IMR-90 (cell line): ENCODE results near the gene LIN7C. TPM values are rescaled to one million over a fixed set of nuclear protein-coding genes. Genes with fewer than 3 reads are reported as not detected.

Source experiments
- ATAC-seq: fragments of 200-7000 bp; cut with Tn5 transposase; 2 replicates; pipeline ENCODE4 v1.9.1; 2020; ENCODE audit warnings: low read depth, mild to moderate bottlenecking, moderate library complexity
- BruUV-seq: library from RNA; stranded (reverse); fragments of 400-500 nt; replicated peaks from 2 replicates; lab custom pipeline; 2021; lab: Mats Ljungman, UMichigan
- CTCF ChIA-PET: fragments of 300-600 bp; formaldehyde crosslinking; extraction: SDS; loops from one replicate; lab custom pipeline; 2021; ENCODE audit warnings: antibody characterized with exemption; lab: Yijun Ruan, JAX
- POLR2A ChIA-PET: fragments of 300-600 bp; sonication (Branson Sonifier 250); formaldehyde crosslinking; loops from one replicate; lab custom pipeline; 2022; ENCODE audit warnings: antibody characterized with exemption; ENCODE audit not compliant: unreplicated experiment; lab: Charles Lee
- DNase-seq: peaks from one replicate; pipeline ENCODE4 v3.0.0; 2013
- H2AFZ ChIP-seq: replicated peaks from 2 replicates; pipeline ENCODE3; 2013; ENCODE audit warnings: low read length, mild to moderate bottlenecking; ENCODE audit not compliant: poor library complexity
- H2AK5ac ChIP-seq: 2 replicates; pipeline ENCODE4 v1.6.1; 2013; ENCODE audit warnings: low read depth, low read length, inconsistent platforms
- H2AK9ac ChIP-seq: replicated peaks from 2 replicates; pipeline ENCODE3; 2013; ENCODE audit warnings: mild to moderate bottlenecking, low read depth, low read length, moderate library complexity; ENCODE audit not compliant: poor library complexity
- H2BK120ac ChIP-seq: 2 replicates; pipeline ENCODE4 v1.6.1; 2013; ENCODE audit warnings: low read depth, low read length, inconsistent platforms
- H2BK15ac ChIP-seq: 3 replicates; pipeline ENCODE4 v1.6.1; 2013; ENCODE audit warnings: low read depth, low read length, inconsistent platforms
- H2BK20ac ChIP-seq: 2 replicates; pipeline ENCODE4 v1.6.1; 2013; ENCODE audit warnings: low read depth, mild to moderate bottlenecking, inconsistent platforms, low read length, moderate library complexity
- H2BK5ac ChIP-seq: 2 replicates; pipeline ENCODE4 v1.6.1; 2013; ENCODE audit warnings: mild to moderate bottlenecking, low read depth, low read length, inconsistent platforms; ENCODE audit not compliant: poor library complexity, severe bottlenecking
- H3K14ac ChIP-seq: replicated peaks from 2 replicates; pipeline ENCODE4 v1.6.1; 2013; ENCODE audit warnings: low read depth, low read length, inconsistent platforms
- H3K18ac ChIP-seq: 2 replicates; pipeline ENCODE4 v1.6.1; 2013; ENCODE audit warnings: low read depth, low read length, control low read depth
- H3K23ac ChIP-seq: 2 replicates; pipeline ENCODE4 v1.6.1; 2013; ENCODE audit warnings: low read depth, low read length, inconsistent platforms
- H3K27ac ChIP-seq: 2 replicates; pipeline ENCODE4 v1.5.1; 2013; ENCODE audit warnings: mild to moderate bottlenecking, control low read depth, low read length; ENCODE audit not compliant: insufficient read depth
- H3K27me3 ChIP-seq: 2 replicates; pipeline ENCODE4 v1.6.1; 2013; ENCODE audit warnings: low read length; ENCODE audit not compliant: control insufficient read depth, insufficient read depth
- H3K36me3 ChIP-seq: 2 replicates; pipeline ENCODE4 v1.6.1; 2013; ENCODE audit warnings: low read length, mixed read lengths; ENCODE audit not compliant: control insufficient read depth, insufficient read depth
- H3K4ac ChIP-seq: 2 replicates; pipeline ENCODE4 v1.6.1; 2013; ENCODE audit warnings: low read depth, low read length, inconsistent platforms
- H3K4me1 ChIP-seq: 2 replicates; pipeline ENCODE4 v1.6.1; 2013; ENCODE audit warnings: low read length, mixed read lengths; ENCODE audit not compliant: control insufficient read depth, insufficient read depth
- H3K4me2 ChIP-seq: 2 replicates; pipeline ENCODE4 v1.6.1; 2013; ENCODE audit warnings: low read depth, mild to moderate bottlenecking, control low read depth, low read length, moderate library complexity
- H3K4me3 ChIP-seq: 2 replicates; pipeline ENCODE4 v1.5.1; 2013; ENCODE audit warnings: low read depth, mild to moderate bottlenecking, control low read depth, low read length, moderate library complexity; ENCODE audit not compliant: insufficient read depth
- H3K56ac ChIP-seq: 2 replicates; pipeline ENCODE4 v1.6.1; 2013; ENCODE audit warnings: low read length, inconsistent platforms; ENCODE audit not compliant: insufficient read depth; ENCODE audit errors: extremely low read depth
- H3K79me1 ChIP-seq, 2 experiments: 2 replicates each; pipeline ENCODE4 v1.6.1; 2013; ENCODE audit warnings: low read length in 2 of 2, inconsistent platforms in 1 of 2, low read depth in 1 of 2
- H3K9ac ChIP-seq: 2 replicates; pipeline ENCODE4 v1.6.1; 2013; ENCODE audit warnings: low read depth, low read length, control low read depth
- H3K9me1 ChIP-seq: 2 replicates; pipeline ENCODE4 v1.6.1; 2013; ENCODE audit warnings: low read length, inconsistent platforms; ENCODE audit not compliant: insufficient read depth
- H3K9me3 ChIP-seq: 2 replicates; pipeline ENCODE4 v1.6.1; 2013; ENCODE audit warnings: low read length; ENCODE audit not compliant: control insufficient read depth, insufficient read depth
- H4K20me1 ChIP-seq: 2 replicates; pipeline ENCODE4 v1.6.1; 2013; ENCODE audit warnings: low read length, inconsistent platforms; ENCODE audit not compliant: insufficient read depth
- H4K5ac ChIP-seq: 2 replicates; pipeline ENCODE4 v1.6.1; 2013; ENCODE audit warnings: mild to moderate bottlenecking, low read depth, low read length, control low read depth
- H4K8ac ChIP-seq, 2 experiments: 2 replicates each; pipeline ENCODE4 v1.6.1; 2013; ENCODE audit warnings: low read depth in 2 of 2, low read length in 2 of 2, control low read depth in 1 of 2, inconsistent platforms in 1 of 2
- H4K91ac ChIP-seq: 2 replicates; pipeline ENCODE4 v1.6.1; 2013; ENCODE audit warnings: low read depth, low read length, inconsistent platforms; ENCODE audit not compliant: insufficient read depth
- MXI1 ChIP-seq: IDR thresholded peaks from 2 replicates; pipeline ENCODE4 v1.6.1; 2012; ENCODE audit warnings: low read depth, mild to moderate bottlenecking, low read length, moderate library complexity, borderline replicate concordance
- NFE2L2 ChIP-seq: fragments of 150-350 bp; IDR thresholded peaks from 2 replicates; pipeline ENCODE4 v1.6.1; 2016; ENCODE audit warnings: low read depth, mild to moderate bottlenecking, low read length
- POLR2A ChIP-seq: IDR thresholded peaks from 2 replicates; pipeline ENCODE4 v1.6.1; 2012; ENCODE audit warnings: mild to moderate bottlenecking, low read depth, low read length
- RCOR1 ChIP-seq: IDR thresholded peaks from 2 replicates; pipeline ENCODE4 v1.6.1; 2012; ENCODE audit warnings: mild to moderate bottlenecking, low read length, improper control_type of control experiment; ENCODE audit not compliant: insufficient replicate concordance
- RFX5 ChIP-seq: IDR thresholded peaks from 2 replicates; pipeline ENCODE4 v1.8.0; 2012; ENCODE audit warnings: low read depth, mild to moderate bottlenecking, low read length, moderate library complexity
- WGBS, 2 experiments: methylation state at CpG; one replicate each; pipeline versions ENCODE4 v1.1.5 to v1.1.7; 2013; ENCODE audit warnings: missing lambda C conversion rate in 2 of 2; ENCODE audit not compliant: insufficient read length in 1 of 2; ENCODE audit errors: extremely low coverage in 2 of 2; 5-methylcytosine and 5-hydroxymethylcytosine counted together
- dilution Hi-C: fragments of 300-500 bp; cut with HindIII; formaldehyde crosslinking; loops from one replicate; pipeline ENCODE4 v1.14.3; 2018; ENCODE audit warnings: low sequenced_read_pairs; ENCODE audit not compliant: unreplicated experiment
- in situ Hi-C: fragments of 300-500 bp; cut with MboI; formaldehyde crosslinking; loops from 3 replicates; pipeline ENCODE4 v1.14.3; 2019; ENCODE audit warnings: low sequenced_read_pairs, inconsistent platforms, mixed read lengths
- intact Hi-C: fragments of 100-400 bp; cut with micrococcal nuclease; formaldehyde crosslinking; loops from 2 replicates; pipeline ENCODE4 v1.10.0; 2022
- polyA plus RNA-seq, 3 experiments: library from polyadenylated mRNA; depleted of rRNA; stranded (reverse); fragments of >200 nt; gene quantifications; 2 replicates each; pipeline ENCODE4 v1.2.3, GENCODE V29; 2012; ENCODE audit warnings: low replicate concordance in 1 of 3
- total RNA-seq: library from RNA; depleted of rRNA; stranded (reverse); fragments of >200 nt; gene quantifications from 2 replicates; pipeline ENCODE4 v1.2.3, GENCODE V29; 2012
- TF ChIP-seq, protein P1 (sequence below): fragments of 150-350 bp; IDR thresholded peaks from 2 replicates; pipeline ENCODE4 v1.6.1; 2016; ENCODE audit warnings: low read depth, mild to moderate bottlenecking, low read length, moderate library complexity, borderline replicate concordance
- TF ChIP-seq, protein P2 (sequence below): conservative IDR thresholded peaks from 2 replicates; pipeline ENCODE4 v1.5.1; 2012; ENCODE audit warnings: mild to moderate bottlenecking, low read depth, low read length, improper control_type of control experiment

The LIN7C gene
- total and polyA plus RNA-seq, 2 of the 4 experiments (the other 2 are of a cell fraction), result 12.2 to 25.5 TPM

DNA sequence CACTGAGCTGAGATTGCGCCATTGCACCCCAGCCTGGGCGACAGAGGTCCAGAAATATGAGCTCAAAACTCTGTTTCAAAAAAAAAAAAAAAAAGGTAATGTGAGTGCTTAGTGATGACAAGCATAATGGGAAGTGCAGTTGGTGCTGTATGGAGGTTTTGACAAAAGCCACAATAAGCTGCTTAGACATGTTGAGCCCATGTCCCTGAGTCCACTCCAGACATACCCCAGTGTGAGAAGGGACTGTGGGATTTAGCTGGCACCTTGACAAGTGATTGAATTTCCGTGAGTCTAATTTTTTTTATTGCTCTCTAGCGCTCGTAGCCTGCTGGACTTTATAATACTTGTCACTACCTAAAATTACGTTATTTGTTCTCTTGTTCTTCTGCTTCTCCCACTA lies 18.9 kb downstream of the LIN7C start:
- H2BK15ac ChIP-seq, result no peak overlapping the region
- no peak overlapping the region for H2AFZ ChIP-seq
- no peak overlapping the region for H3K4me3 ChIP-seq
- H3K27ac ChIP-seq, result no peak overlapping the region
- no peaks in the 10 kb centered on the region for H3K4me1 ChIP-seq
- WGBS, 2 experiments, result 100% methylated on average over 1 of the region's 6 CpGs; no CpG with 5 or more reads in 1 of the 2 experiments
- dilution Hi-C loops, result loop anchor here (25.0 kb wide), 1 partner anchor 300 kb away; no protein-coding TSS in a partner anchor
- H3K9me3 ChIP-seq, result no peaks in the 10 kb centered on the region
- peaks cover 8% of the 10 kb centered on the region for H3K36me3 ChIP-seq
- ChIA-PET CTCF (interaction anchor here (1.1 kb wide), 1 partner anchor 304 kb away, joined by 4 read pairs; no protein-coding TSS in a partner anchor), POLR2A (interaction anchor here (0.6 kb wide), 1 partner anchor 282 kb away, joined by 3 read pairs; no protein-coding TSS in a partner anchor)
- no peak overlapping the region for H3K23ac ChIP-seq
- no peak overlapping the region for H3K56ac ChIP-seq
- no peak overlapping the region for H2BK120ac ChIP-seq
- no peak overlapping the region for H2BK20ac ChIP-seq
- TF ChIP-seq, protein P1, sequence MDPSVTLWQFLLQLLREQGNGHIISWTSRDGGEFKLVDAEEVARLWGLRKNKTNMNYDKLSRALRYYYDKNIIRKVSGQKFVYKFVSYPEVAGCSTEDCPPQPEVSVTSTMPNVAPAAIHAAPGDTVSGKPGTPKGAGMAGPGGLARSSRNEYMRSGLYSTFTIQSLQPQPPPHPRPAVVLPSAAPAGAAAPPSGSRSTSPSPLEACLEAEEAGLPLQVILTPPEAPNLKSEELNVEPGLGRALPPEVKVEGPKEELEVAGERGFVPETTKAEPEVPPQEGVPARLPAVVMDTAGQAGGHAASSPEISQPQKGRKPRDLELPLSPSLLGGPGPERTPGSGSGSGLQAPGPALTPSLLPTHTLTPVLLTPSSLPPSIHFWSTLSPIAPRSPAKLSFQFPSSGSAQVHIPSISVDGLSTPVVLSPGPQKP, result no peak
- TF ChIP-seq POLR2A (no peak), RCOR1 (no peak), RFX5 (no peak), NFE2L2 (no peak), MXI1 (no peak)
- TF ChIP-seq, protein P2, sequence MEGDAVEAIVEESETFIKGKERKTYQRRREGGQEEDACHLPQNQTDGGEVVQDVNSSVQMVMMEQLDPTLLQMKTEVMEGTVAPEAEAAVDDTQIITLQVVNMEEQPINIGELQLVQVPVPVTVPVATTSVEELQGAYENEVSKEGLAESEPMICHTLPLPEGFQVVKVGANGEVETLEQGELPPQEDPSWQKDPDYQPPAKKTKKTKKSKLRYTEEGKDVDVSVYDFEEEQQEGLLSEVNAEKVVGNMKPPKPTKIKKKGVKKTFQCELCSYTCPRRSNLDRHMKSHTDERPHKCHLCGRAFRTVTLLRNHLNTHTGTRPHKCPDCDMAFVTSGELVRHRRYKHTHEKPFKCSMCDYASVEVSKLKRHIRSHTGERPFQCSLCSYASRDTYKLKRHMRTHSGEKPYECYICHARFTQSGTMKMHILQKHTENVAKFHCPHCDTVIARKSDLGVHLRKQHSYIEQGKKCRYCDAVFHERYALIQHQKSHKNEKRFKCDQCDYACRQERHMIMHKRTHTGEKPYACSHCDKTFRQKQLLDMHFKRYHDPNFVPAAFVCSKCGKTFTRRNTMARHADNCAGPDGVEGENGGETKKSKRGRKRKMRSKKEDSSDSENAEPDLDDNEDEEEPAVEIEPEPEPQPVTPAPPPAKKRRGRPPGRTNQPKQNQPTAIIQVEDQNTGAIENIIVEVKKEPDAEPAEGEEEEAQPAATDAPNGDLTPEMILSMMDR, result no peak
- no peak for DNase-seq
- H2AK5ac ChIP-seq, result no peak overlapping the region
- no peaks in the 10 kb centered on the region for H4K20me1 ChIP-seq
- H4K5ac ChIP-seq, result no peak overlapping the region
- BruUV-seq, result no TSS peak
- in situ Hi-C loops, result loop anchor here (25.0 kb wide), 1 partner anchor 725 kb away; no protein-coding TSS in a partner anchor
- no peak overlapping the region for H3K18ac ChIP-seq
- H3K9me1 ChIP-seq, result no peaks in the 10 kb centered on the region; the same call in 1 of the 2 replicates
- no peak overlapping the region for H3K14ac ChIP-seq
- no peak for ATAC-seq
- no peaks in the 10 kb centered on the region for H3K27me3 ChIP-seq
- no peak overlapping the region for H3K9ac ChIP-seq
- no peak overlapping the region for H4K91ac ChIP-seq
- no peak overlapping the region for H4K8ac ChIP-seq
- H2BK5ac ChIP-seq, result no peak overlapping the region
- no peak overlapping the region for H3K4ac ChIP-seq
- H3K4me2 ChIP-seq, result no peak overlapping the region
- no peaks in the 10 kb centered on the region for H3K79me1 ChIP-seq
- H2AK9ac ChIP-seq, result no peak overlapping the region
- intact Hi-C loops, result loop anchor here (2.0 to 10.0 kb wide), 3 partner anchors 191 to 1203 kb away; no protein-coding TSS in a partner anchor
